Measurements from ENCODE around the gene EBLN1.
A peak's percentile ranks its signal among the peaks of the same experiment; 100 is the strongest.

Gene EBLN1

GRCh38 chr10:22230158-22230833 is 12.5 kb upstream of the EBLN1 start:
- TF ChIP-seq REST (IDR thresholded peaks at IDR 0.05; ENCODE audit: insufficient read depth in 1 of 2, low read depth in 2 of 2, low read length in 2 of 2) (no peak), POLR2AphosphoS5 (IDR thresholded peaks at IDR 0.05; ENCODE audit: low read depth, low read length) (no peak), TAF1 (IDR thresholded peaks at IDR 0.05; ENCODE audit: borderline replicate concordance, insufficient read depth, low read length) (no peak), FOXP2 (optimal IDR thresholded peaks at IDR 0.05; ENCODE audit: borderline replicate concordance, extremely low read depth, extremely low read length, insufficient read depth) (no peak), SIN3A (IDR thresholded peaks at IDR 0.05; ENCODE audit: borderline replicate concordance, insufficient read depth, low read length) (no peak)

- no peak for TF ChIP-seq POLR2AphosphoS5 (IDR thresholded peaks at IDR 0.05; ENCODE audit: low read depth, low read length)
- TF ChIP-seq REST (IDR thresholded peaks at IDR 0.05; ENCODE audit: insufficient read depth in 1 of 2, low read depth in 2 of 2, low read length in 2 of 2): no peak
- no peak for TF ChIP-seq SIN3A (IDR thresholded peaks at IDR 0.05; ENCODE audit: borderline replicate concordance, insufficient read depth, low read length)
- no peak for TF ChIP-seq FOXP2 (optimal IDR thresholded peaks at IDR 0.05; ENCODE audit: borderline replicate concordance, extremely low read depth, extremely low read length, insufficient read depth)
- TF ChIP-seq TAF1 (IDR thresholded peaks at IDR 0.05; ENCODE audit: borderline replicate concordance, insufficient read depth, low read length): no peak
Observed at GRCh38 chr10:22229802-22230157, 12.0 kb upstream of the EBLN1 start.

- TF ChIP-seq REST (IDR thresholded peaks at IDR 0.05; ENCODE audit: insufficient read depth in 1 of 2, low read depth in 2 of 2, low read length in 2 of 2) (0 out of 4 replicates have a peak, but pooled peaks of 1 of the 2 experiments have one; percentile 37), TAF1 (IDR thresholded peaks at IDR 0.05; ENCODE audit: borderline replicate concordance, insufficient read depth, low read length) (peak; percentile 53; the same call in 1 of the 2 replicates), POLR2AphosphoS5 (IDR thresholded peaks at IDR 0.05; ENCODE audit: low read depth, low read length) (no peak; the same call in 1 of the 2 replicates), SIN3A (IDR thresholded peaks at IDR 0.05; ENCODE audit: borderline replicate concordance, insufficient read depth, low read length) (no peak), FOXP2 (optimal IDR thresholded peaks at IDR 0.05; ENCODE audit: borderline replicate concordance, extremely low read depth, extremely low read length, insufficient read depth) (no peak)
Observed at GRCh38 chr10:22228943-22229801, 11.4 kb upstream of the EBLN1 start.

- TF ChIP-seq REST (IDR thresholded peaks at IDR 0.05; ENCODE audit: insufficient read depth in 1 of 2, low read depth in 2 of 2, low read length in 2 of 2) (no peak), SIN3A (IDR thresholded peaks at IDR 0.05; ENCODE audit: borderline replicate concordance, insufficient read depth, low read length) (no peak), POLR2AphosphoS5 (IDR thresholded peaks at IDR 0.05; ENCODE audit: low read depth, low read length) (no peak), TAF1 (IDR thresholded peaks at IDR 0.05; ENCODE audit: borderline replicate concordance, insufficient read depth, low read length) (no peak), FOXP2 (optimal IDR thresholded peaks at IDR 0.05; ENCODE audit: borderline replicate concordance, extremely low read depth, extremely low read length, insufficient read depth) (no peak)
Observed at GRCh38 chr10:22228167-22228938, 10.5 kb upstream of the EBLN1 start.

Measured in PFSK-1 (cell line).